PC-9 (cell line): Measurements from ENCODE around the gene SLC35B2. TPM values are rescaled to one million over a fixed set of nuclear protein-coding genes. Genes with fewer than 3 reads are reported as not detected.
A peak's percentile ranks its signal among the peaks of the same experiment; 100 is the strongest.

ENCODE experiments used
- BruUV-seq: library from RNA; stranded (reverse); fragments of 400-500 nt; replicated peaks from 2 replicates; lab custom pipeline; 2021; lab: Mats Ljungman, UMichigan
- CTCF ChIA-PET: fragments of 300-600 bp; sonication (Branson Sonifier 250); formaldehyde crosslinking; loops from one replicate; lab custom pipeline; 2022; ENCODE audit warnings: antibody characterized with exemption; lab: Charles Lee
- POLR2A ChIA-PET: fragments of 300-600 bp; sonication (Branson Sonifier 250); formaldehyde crosslinking; loops from one replicate; lab custom pipeline; 2022; ENCODE audit warnings: antibody characterized with exemption; ENCODE audit not compliant: unreplicated experiment; lab: Charles Lee
- DNase-seq, 2 experiments: peaks; one replicate each; pipeline versions ENCODE4 v3.0.0 to v3.0.0-alpha.2; 2015 to 2022; ENCODE audit warnings: mixed read lengths in 1 of 2
- H2AFZ ChIP-seq: fragments of 200-600 bp; sonication (generic); 2 replicates; pipeline ENCODE4 v1.8.1; 2017; ENCODE audit warnings: antibody characterized with exemption
- H3F3A ChIP-seq: fragments of 200-600 bp; sonication (generic); 2 replicates; pipeline ENCODE4 v1.8.1; 2017; ENCODE audit warnings: antibody characterized with exemption, mild to moderate bottlenecking, low read depth; ENCODE audit not compliant: insufficient read depth
- H3K27ac ChIP-seq: fragments of 200-600 bp; sonication (generic); 2 replicates; pipeline ENCODE4 v1.6.1; 2016; ENCODE audit warnings: mixed run types
- H3K27me3 ChIP-seq: fragments of 200-600 bp; sonication (generic); 2 replicates; pipeline ENCODE4 v1.6.1; 2016; ENCODE audit warnings: low read depth, mixed run types; ENCODE audit not compliant: insufficient read depth
- H3K36me3 ChIP-seq: fragments of 200-600 bp; sonication (generic); 2 replicates; pipeline ENCODE4 v1.6.1; 2016; ENCODE audit warnings: low read depth, mixed run types
- H3K4me1 ChIP-seq: fragments of 200-600 bp; sonication (generic); replicated peaks from 2 replicates; pipeline ENCODE4 v1.6.1; 2016; ENCODE audit warnings: mixed run types; ENCODE audit not compliant: insufficient read depth
- H3K4me2 ChIP-seq: fragments of 200-600 bp; sonication (generic); 2 replicates; pipeline ENCODE4 v1.6.1; 2017; ENCODE audit warnings: mixed run types
- H3K4me3 ChIP-seq: fragments of 200-600 bp; sonication (generic); 2 replicates; pipeline ENCODE4 v1.6.1; 2016; ENCODE audit warnings: mixed run types
- H3K79me2 ChIP-seq: fragments of 200-600 bp; sonication (generic); 2 replicates; pipeline ENCODE4 v1.6.1; 2017; ENCODE audit warnings: low read depth, mixed run types
- H3K9me2 ChIP-seq: fragments of 200-600 bp; sonication (generic); 2 replicates; pipeline ENCODE4 v1.8.1; 2017; ENCODE audit warnings: mild to moderate bottlenecking; ENCODE audit not compliant: insufficient read depth
- H3K9me3 ChIP-seq: fragments of 200-600 bp; sonication (generic); 2 replicates; pipeline ENCODE4 v1.8.1; 2016; ENCODE audit warnings: low read depth; ENCODE audit not compliant: insufficient read depth
- H4K20me1 ChIP-seq: fragments of 200-600 bp; sonication (generic); 2 replicates; pipeline ENCODE4 v1.8.1; 2017; ENCODE audit not compliant: insufficient read depth
- EZH2 ChIP-seq: fragments of 200-600 bp; sonication (generic); IDR thresholded peaks from 2 replicates; pipeline ENCODE4 v1.8.0; 2017; ENCODE audit warnings: antibody characterized with exemption, low read depth
- intact Hi-C: fragments of 100-400 bp; cut with micrococcal nuclease; formaldehyde crosslinking; loops from one replicate; pipeline ENCODE4 v1.10.0; 2022; ENCODE audit not compliant: unreplicated experiment
- total RNA-seq: library from RNA; stranded (reverse); gene quantifications from 2 replicates; pipeline ENCODE4 v1.2.3, GENCODE V29; 2021
- TF ChIP-seq, protein P1 (sequence below): fragments of 200-600 bp; sonication (generic); conservative IDR thresholded peaks from 2 replicates; pipeline ENCODE4 v1.6.1; 2017; ENCODE audit warnings: mixed run types, antibody characterized with exemption, mild to moderate bottlenecking, moderate library complexity

The SLC35B2 gene
- total RNA-seq, 1 experiment from 2014 or later: 59.7 TPM

DNA sequence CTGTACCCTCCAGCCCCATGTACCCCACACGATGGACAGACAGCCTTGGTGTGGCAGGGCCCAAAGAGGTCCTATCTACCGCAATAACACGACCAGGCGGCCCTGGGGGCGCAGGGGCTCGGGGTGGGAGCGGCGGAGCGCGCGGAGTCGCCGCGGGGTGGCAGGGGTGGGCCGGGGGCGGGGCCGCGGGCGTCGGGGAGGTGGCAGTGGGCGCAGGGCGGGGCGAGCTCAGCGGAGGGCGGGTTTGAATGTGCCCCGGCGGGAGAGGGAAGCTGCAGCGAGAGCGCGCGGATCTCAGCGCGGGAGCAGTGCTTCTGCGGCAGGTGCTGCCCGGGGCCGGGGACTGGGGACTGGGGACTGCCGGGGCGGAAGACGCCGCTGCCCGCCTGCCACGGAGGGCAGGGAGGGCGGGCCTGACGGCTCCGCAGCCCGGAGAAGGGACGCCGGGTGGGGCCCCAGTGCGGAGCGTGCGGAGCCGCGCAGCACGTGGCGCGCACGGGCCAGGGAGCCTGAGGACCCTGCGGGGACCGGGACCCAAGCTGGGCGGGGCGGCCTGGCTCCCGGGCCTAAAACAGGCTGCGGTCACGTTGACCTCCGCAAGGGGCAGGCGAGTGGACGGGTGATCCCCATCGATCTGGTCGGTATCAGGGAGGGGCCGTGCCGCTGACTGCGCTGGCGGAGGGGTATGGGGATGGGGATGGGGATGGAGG is 33.9 kb downstream of the SLC35B2 start, which contains the start of gene SLC29A1:
SLC29A1 (plus strand) TSS at position 277 of the 710 bp plus-strand sequence. CDS start 3,719 bp downstream, outside the sequence.
- Histone ChIP-seq H3K36me3 (no peaks in the 10 kb centered on the region), H3K27ac (no peak within 1 kb of the TSS), H3K4me2 (peak within 1 kb of the TSS; percentile 87), H2AFZ (peak within 1 kb of the TSS; percentile 75), H3K4me1 (peaks cover 27% of the 10 kb centered on the region), H3K79me2 (peaks cover 17% of the 10 kb centered on the region), H3K27me3 (no peaks in the 10 kb centered on the region), H3K9me2 (no peaks in the 10 kb centered on the region), H3K9me3 (no peaks in the 10 kb centered on the region), H3F3A (peaks cover 19% of the 10 kb centered on the region; the same call in 1 of the 2 replicates), H4K20me1 (peaks cover 3% of the 10 kb centered on the region; the same call in 1 of the 2 replicates), H3K4me3 (peak within 1 kb of the TSS; percentile 57)
- TF ChIP-seq, protein P1, sequence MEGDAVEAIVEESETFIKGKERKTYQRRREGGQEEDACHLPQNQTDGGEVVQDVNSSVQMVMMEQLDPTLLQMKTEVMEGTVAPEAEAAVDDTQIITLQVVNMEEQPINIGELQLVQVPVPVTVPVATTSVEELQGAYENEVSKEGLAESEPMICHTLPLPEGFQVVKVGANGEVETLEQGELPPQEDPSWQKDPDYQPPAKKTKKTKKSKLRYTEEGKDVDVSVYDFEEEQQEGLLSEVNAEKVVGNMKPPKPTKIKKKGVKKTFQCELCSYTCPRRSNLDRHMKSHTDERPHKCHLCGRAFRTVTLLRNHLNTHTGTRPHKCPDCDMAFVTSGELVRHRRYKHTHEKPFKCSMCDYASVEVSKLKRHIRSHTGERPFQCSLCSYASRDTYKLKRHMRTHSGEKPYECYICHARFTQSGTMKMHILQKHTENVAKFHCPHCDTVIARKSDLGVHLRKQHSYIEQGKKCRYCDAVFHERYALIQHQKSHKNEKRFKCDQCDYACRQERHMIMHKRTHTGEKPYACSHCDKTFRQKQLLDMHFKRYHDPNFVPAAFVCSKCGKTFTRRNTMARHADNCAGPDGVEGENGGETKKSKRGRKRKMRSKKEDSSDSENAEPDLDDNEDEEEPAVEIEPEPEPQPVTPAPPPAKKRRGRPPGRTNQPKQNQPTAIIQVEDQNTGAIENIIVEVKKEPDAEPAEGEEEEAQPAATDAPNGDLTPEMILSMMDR: peak; percentile 37; the same call in 1 of the 2 replicates
- TF ChIP-seq EZH2: no peak
- peak; percentile 48 to 71 for DNase-seq
- BruUV-seq: no TSS peak
- POLR2A ChIA-PET: interaction anchor here (0.6 to 0.7 kb wide), 2 partner anchors 62 to 207 kb away, joined by 3 to 6 read pairs; no protein-coding TSS in a partner anchor
- intact Hi-C loops: loop anchor here (1.0 kb wide), 1 partner anchor 11 kb away; no protein-coding TSS in a partner anchor
- CTCF ChIA-PET: interaction anchor here (2.1 kb wide), 1 partner anchor 11 kb away, joined by 6 read pairs; no protein-coding TSS in a partner anchor

DNA sequence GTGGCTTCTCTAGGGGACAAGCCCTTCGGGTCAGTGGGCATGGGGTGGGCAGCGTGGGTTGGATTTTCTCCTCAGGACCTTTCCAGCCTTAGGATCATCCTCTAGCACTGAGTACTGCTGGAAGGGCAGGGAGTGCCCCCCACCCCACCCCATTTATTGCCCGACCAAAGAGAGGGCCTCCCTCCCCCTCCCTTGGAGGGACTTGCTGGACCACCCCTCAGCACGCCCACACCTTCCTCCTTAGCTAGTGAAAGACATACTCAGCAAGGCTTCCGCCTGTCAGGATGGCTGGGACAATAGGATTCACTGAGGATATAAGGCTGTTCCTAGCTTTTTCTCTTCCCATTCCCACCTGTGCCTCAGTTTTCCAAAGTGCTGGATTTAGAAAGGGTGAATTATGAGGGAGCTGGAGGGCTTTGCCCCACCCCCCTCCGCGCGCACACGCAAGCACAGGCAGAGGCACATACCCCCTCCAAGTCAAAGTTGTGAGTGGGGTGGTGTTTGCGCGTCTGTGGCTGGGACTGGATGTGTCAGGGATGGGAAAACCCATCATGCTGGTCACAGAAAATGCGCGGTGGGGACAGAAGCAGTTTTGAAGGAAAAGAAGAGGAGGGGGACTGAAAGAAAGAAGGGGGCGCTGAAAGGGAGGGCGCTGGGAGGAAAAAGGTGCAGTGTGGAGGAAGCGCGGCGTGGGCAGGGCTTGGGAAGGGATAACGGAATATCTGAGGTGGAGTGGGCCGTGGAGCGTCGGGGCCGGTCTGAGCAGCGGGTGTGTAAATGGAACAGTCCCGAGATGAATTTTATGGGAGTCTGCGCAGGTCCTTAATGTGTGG is 34.6 kb downstream of the SLC35B2 start:
- CTCF ChIA-PET: interaction anchor here (2.1 kb wide), 1 partner anchor 12 kb away, joined by 6 read pairs; no protein-coding TSS in a partner anchor
- POLR2A ChIA-PET: interaction anchor here (0.6 kb wide), 1 partner anchor 62 kb away, joined by 3 read pairs; no protein-coding TSS in a partner anchor
- Histone ChIP-seq H3K36me3 (no peaks in the 10 kb centered on the region), H3K79me2 (peaks cover 17% of the 10 kb centered on the region), H3K27me3 (no peaks in the 10 kb centered on the region), H3K4me1 (peaks cover 35% of the 10 kb centered on the region), H4K20me1 (peaks cover 3% of the 10 kb centered on the region; the same call in 1 of the 2 replicates), H2AFZ (no peak overlapping the region), H3K27ac (no peak overlapping the region), H3K9me2 (no peaks in the 10 kb centered on the region), H3F3A (peaks cover 24% of the 10 kb centered on the region; the same call in 1 of the 2 replicates), H3K9me3 (no peaks in the 10 kb centered on the region), H3K4me3 (peak overlapping the region; percentile 57; the same call in 1 of the 2 replicates), H3K4me2 (peak overlapping the region; percentile 87)
- BruUV-seq: no TSS peak
- no peak for TF ChIP-seq EZH2
- no peak for DNase-seq
- intact Hi-C loops: no loop called here

DNA sequence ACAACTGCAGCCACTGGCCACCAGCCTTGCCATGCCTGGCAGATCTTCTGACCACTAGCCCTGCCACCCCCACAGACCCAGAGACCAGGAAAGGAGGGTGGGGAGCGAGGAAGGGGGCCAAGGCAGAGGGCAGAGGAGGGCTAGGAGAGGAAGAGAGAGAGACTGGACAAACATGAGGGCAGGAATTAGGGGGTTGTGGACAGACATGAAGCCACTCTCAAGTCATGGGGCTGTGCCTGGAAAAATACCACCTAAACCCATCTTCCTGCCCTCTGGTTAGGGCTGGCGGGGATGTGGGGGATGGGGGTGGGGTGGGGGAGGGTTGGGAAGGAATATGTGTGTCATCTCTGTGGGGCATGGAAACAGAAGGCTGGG is 35.4 kb downstream of the SLC35B2 start:
- H3K4me3 ChIP-seq: no peak overlapping the region
- TF ChIP-seq, protein P1: no peak
- TF ChIP-seq EZH2: no peak

More for the DNA sequence above, 35.4 kb downstream of the SLC35B2 start:
- no peak for DNase-seq
- Histone ChIP-seq H3K9me2 (no peaks in the 10 kb centered on the region), H3K9me3 (no peaks in the 10 kb centered on the region), H4K20me1 (peaks cover 3% of the 10 kb centered on the region; the same call in 1 of the 2 replicates), H3K4me1 (peaks cover 35% of the 10 kb centered on the region), H2AFZ (no peak overlapping the region), H3K27me3 (no peaks in the 10 kb centered on the region), H3K36me3 (no peaks in the 10 kb centered on the region), H3F3A (peaks cover 24% of the 10 kb centered on the region; the same call in 1 of the 2 replicates), H3K4me2 (peak overlapping the region; percentile 53), H3K79me2 (peaks cover 17% of the 10 kb centered on the region), H3K27ac (no peak overlapping the region)
- CTCF ChIA-PET: interaction anchor here (0.6 to 0.7 kb wide), 5 partner anchors 25 to 228 kb away, joined by 3 to 23 read pairs (median 9); partner anchors contain the start of gene HSP90AB1
- POLR2A ChIA-PET: interaction anchor here (0.7 to 0.8 kb wide), 2 partner anchors 21 to 122 kb away, joined by 4 to 5 read pairs; no protein-coding TSS in a partner anchor
- no TSS peak for BruUV-seq
- intact Hi-C loops: loop anchor here (1.0 kb wide), 1 partner anchor 50 kb away; no protein-coding TSS in a partner anchor
